ENCODE measurements around the gene MVB12B.

GRCh38 chr9:126360073-126360472 lies 33.4 kb downstream of the MVB12B start:
- TF ChIP-seq MAX (CRISPR knock-in tag; IDR thresholded peaks at IDR 0.05): no peak
- TF ChIP-seq ATF3 (CRISPR knock-in tag; conservative IDR thresholded peaks at IDR 0.05): no peak
- TF ChIP-seq USF2 (CRISPR knock-in tag; IDR thresholded peaks at IDR 0.05): no peak
- no peak for TF ChIP-seq CTCF (IDR thresholded peaks at IDR 0.05)
- no peak for TF ChIP-seq IRF2 (CRISPR knock-in tag; IDR thresholded peaks at IDR 0.05; ENCODE audit: borderline replicate concordance, low read depth)
- no peak for TF ChIP-seq ZNF121 (CRISPR knock-in tag; IDR thresholded peaks at IDR 0.05)
- TF ChIP-seq FOXP1 (CRISPR knock-in tag; IDR thresholded peaks at IDR 0.05; ENCODE audit: borderline replicate concordance): no peak

Measured in WTC11 (cell line).